Ovary (tissue), 3 donors: Measurements from ENCODE around the gene ANAPC5.

Experiments used
- CTCF ChIP-seq, 3 donors: fragments of 450-650 bp in 2 of 3; fragments of 200-600 bp in 1 of 3; IDR thresholded peaks; one replicate each; pipeline versions ENCODE4 v1.5.1 to v1.8.0; 2016 to 2022; ENCODE audit warnings: antibody characterized with exemption in 3 of 3, mild to moderate bottlenecking in 1 of 3
- POLR2A ChIP-seq: fragments of 450-650 bp; IDR thresholded peaks from one replicate; pipeline ENCODE4 v1.6.1; 2017; ENCODE audit warnings: antibody characterized with exemption, mild to moderate bottlenecking, moderate library complexity
- donor health status: DM: no; HTN: no; CAD: no.

- TF ChIP-seq CTCF (IDR thresholded peaks at IDR 0.05) (no peak), POLR2A (no peak)
Observed at GRCh38 chr12:121371404-121371803, 19.2 kb upstream of the ANAPC5 start.
